WI38 (cell line): ENCODE results near the gene MORN4.

Experiments used
- H3K4me3 ChIP-seq: 2 replicates; pipeline ENCODE4 v1.5.1; 2011; ENCODE audit warnings: low read depth, mild to moderate bottlenecking, control low read depth, low read length
- CTCF ChIP-seq: IDR thresholded peaks from 2 replicates; pipeline ENCODE4 v1.5.1; 2012; ENCODE audit warnings: low read depth, mild to moderate bottlenecking, control low read depth, low read length

MORN4 gene

GRCh38 chr10:97628228-97628627, 5.1 kb downstream of the MORN4 start:
- no peak overlapping the region for H3K4me3 ChIP-seq
- no peak for TF ChIP-seq CTCF

DNA sequence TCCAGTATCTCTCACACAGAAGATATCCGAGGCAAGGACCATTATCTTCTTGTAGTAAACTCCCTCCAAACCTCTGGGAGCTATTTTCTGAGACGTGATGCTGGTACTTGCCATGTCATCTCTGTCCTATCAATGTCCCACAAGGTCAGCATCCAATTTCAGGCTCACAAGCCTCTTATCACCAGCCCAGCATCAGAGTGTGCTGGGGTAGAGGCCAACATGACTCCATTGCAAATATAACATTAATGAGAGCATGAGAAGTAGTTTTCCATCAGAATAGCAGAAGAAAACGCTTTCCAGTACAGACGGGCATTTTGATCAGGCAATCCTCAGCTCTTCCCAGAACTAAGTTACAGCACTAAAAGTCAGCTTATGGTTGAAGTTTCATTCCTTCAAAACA, 5.6 kb downstream of the MORN4 start:
- TF ChIP-seq CTCF: no peak
- no peak overlapping the region for H3K4me3 ChIP-seq

- H3K4me3 ChIP-seq: no peak overlapping the region
- TF ChIP-seq CTCF: no peak
Measured at GRCh38 chr10:97623277-97623676, 10.0 kb downstream of the MORN4 start.

- H3K4me3 ChIP-seq: no peak overlapping the region
- no peak for TF ChIP-seq CTCF
Measured at GRCh38 chr10:97618733-97619132, 14.6 kb downstream of the MORN4 start.

DNA sequence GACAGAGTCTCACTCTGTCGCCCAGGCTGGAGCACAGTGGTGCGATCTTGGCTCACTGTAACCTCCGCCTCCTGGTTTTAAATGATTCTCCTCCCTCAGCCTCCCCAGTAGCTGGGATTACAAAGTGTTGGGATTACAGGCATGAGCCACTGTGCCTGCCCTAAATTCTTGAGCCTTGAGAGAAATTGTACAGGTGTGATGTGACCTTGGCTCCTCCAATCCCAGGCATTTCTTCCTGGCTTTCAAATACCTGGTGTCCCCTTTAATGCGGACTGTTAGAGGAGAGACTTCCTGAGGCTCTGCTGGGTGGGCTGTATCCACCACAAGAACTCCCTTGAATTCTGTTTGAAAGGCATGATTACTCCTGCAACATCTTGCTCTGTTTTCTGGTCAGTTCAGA, 15.0 kb downstream of the MORN4 start:
- H3K4me3 ChIP-seq: no peak overlapping the region
- no peak for TF ChIP-seq CTCF

- no peak overlapping the region for H3K4me3 ChIP-seq
- TF ChIP-seq CTCF: 0 out of 2 replicates have a peak, but pooled peaks have one; percentile 6
Measured at GRCh38 chr10:97612386-97612785, 20.9 kb downstream of the MORN4 start.

DNA sequence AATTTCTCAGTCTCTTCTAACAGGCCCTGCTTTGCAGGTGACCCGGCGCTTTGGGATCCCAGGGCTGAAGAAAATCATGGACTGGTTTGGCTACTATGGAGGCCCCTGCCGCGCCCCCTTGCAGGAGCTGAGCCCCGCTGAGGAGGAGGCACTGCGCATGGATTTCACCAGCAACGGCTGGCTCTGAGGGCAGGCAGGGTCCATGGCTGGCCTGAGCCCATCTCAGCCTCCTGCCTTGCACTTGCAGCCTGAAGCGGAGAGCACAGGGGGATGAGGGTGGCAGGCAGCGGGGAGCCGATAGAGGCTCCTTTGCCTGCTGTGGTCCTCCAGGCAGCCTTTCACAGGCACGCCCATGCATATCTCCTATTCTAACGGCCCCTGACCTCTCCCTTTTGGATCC, 21.8 kb downstream of the MORN4 start:
- H3K4me3 ChIP-seq: no peak overlapping the region
- TF ChIP-seq CTCF: no peak
